ENCODE results near the gene MGAT4A. TPM values are rescaled to one million over a fixed set of nuclear protein-coding genes. Genes with fewer than 3 reads are reported as not detected.

Gene MGAT4A
- total and polyA plus RNA-seq, 2 of the 8 experiments (the other 6 are each of a cell fraction or from before 2014, with no cell fraction given), result 1.4 to 7.7 TPM

DNA sequence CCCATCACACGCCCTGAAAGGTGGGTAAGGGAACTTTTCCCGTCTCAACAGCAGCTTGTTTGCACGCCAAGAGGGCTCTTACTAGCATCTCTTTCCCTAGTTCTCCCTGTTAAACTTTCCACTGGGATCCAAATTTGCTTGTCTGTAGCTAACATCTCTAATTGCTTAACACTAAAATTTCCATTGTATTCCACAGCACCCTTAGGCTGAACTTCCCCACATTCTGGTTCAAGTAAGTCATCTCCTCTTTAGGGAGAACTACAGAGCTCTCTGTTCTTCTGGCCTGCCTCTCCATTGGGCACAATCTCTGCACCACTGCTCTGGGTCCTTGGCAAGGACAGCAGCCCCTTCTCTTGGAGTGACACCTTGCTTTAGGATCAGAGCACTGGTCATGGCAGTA lies 98.6 kb downstream of the MGAT4A start (continued):
- TF ChIP-seq GTF2F1 (IDR thresholded peaks at IDR 0.05; ENCODE audit: borderline replicate concordance, low read depth, low read length), result no peak
- TF ChIP-seq NANOG (IDR thresholded peaks at IDR 0.05; ENCODE audit: insufficient read depth, low read depth, low read length, poor library complexity, severe bottlenecking), result no peak
- no peak for TF ChIP-seq CEBPB (IDR thresholded peaks at IDR 0.05; ENCODE audit: low read depth, low read length)
- TF ChIP-seq RXRA (IDR thresholded peaks at IDR 0.05; ENCODE audit: insufficient read depth, low read depth, low read length), result no peak

All from H1 (cell line).